Ovary (tissue), 3 donors: Measurements from ENCODE around the gene MTHFD1L.

ENCODE experiments used
- CTCF ChIP-seq, 3 donors: fragments of 450-650 bp in 2 of 3; fragments of 200-600 bp in 1 of 3; IDR thresholded peaks; one replicate each; pipeline versions ENCODE4 v1.5.1 to v1.8.0; 2016 to 2022; ENCODE audit warnings: antibody characterized with exemption in 3 of 3, mild to moderate bottlenecking in 1 of 3
- EP300 ChIP-seq: sonication (generic); formaldehyde crosslinking; IDR thresholded peaks from one replicate; pipeline ENCODE4 v1.6.1; 2017; ENCODE audit warnings: antibody characterized with exemption
- POLR2A ChIP-seq: fragments of 450-650 bp; IDR thresholded peaks from one replicate; pipeline ENCODE4 v1.6.1; 2017; ENCODE audit warnings: antibody characterized with exemption, mild to moderate bottlenecking, moderate library complexity
- donor health status: DM: no; HTN: no; CAD: no.

- TF ChIP-seq CTCF (IDR thresholded peaks at IDR 0.05) (no peak), POLR2A (no peak), EP300 (no peak)
These were observed 24.8 kb downstream of the MTHFD1L start for GRCh38 chr6:150890346-150890745.
